Measurements from ENCODE around the gene IRAK2. TPM values are rescaled to one million over a fixed set of nuclear protein-coding genes. Genes with fewer than 3 reads are reported as not detected.
"Not testable (repeated sequence)": the region's sequence is repeated elsewhere in the genome, so short reads cannot be mapped to it uniquely, and the experiment has no call there.

Gene IRAK2
- 2.3 and 2.9 TPM in 2 replicates for total RNA-seq
- polyA plus RNA-seq (2012): 0.87 TPM

- peak; percentile 73 for DNase-seq (ENCODE audit: low read depth)
Measured at GRCh38 chr3:10164546-10165393, at the start of gene IRAK2. Gene IRAK2 (plus strand): TSS chr3:10164919. CDS start chr3:10164955, 36 bp downstream.

- peak; percentile 97 for DNase-seq (ENCODE audit: low read depth)
Measured at GRCh38 chr3:10115326-10116137, 49.2 kb upstream of the IRAK2 start, which contains the start of gene BRK1. Gene BRK1 (plus strand): TSS chr3:10115675. CDS start chr3:10115702, 27 bp downstream.

- DNase-seq (ENCODE audit: low read depth): peak; percentile 45
Measured at GRCh38 chr3:10116138-10116460, 48.6 kb upstream of the IRAK2 start.

- no peak for DNase-seq (ENCODE audit: low read depth)
Measured at GRCh38 chr3:10116928-10117327, 47.8 kb upstream of the IRAK2 start.

- DNase-seq (ENCODE audit: low read depth): no peak
Measured at GRCh38 chr3:10119376-10119775, 45.3 kb upstream of the IRAK2 start.

GRCh38 chr3:10121064-10121463, 43.7 kb upstream of the IRAK2 start:
- DNase-seq (ENCODE audit: low read depth): no peak

- DNase-seq (ENCODE audit: low read depth): no peak
Measured at GRCh38 chr3:10122724-10123123, 42.0 kb upstream of the IRAK2 start.

- DNase-seq (ENCODE audit: low read depth): not testable (repeated sequence)
Measured at GRCh38 chr3:10135872-10136271, 28.8 kb upstream of the IRAK2 start.

GRCh38 chr3:10136426-10137005, 28.2 kb upstream of the IRAK2 start:
- DNase-seq (ENCODE audit: low read depth): no peak

GRCh38 chr3:10137178-10137577, 27.5 kb upstream of the IRAK2 start:
- no peak for DNase-seq (ENCODE audit: low read depth)

- no peak for DNase-seq (ENCODE audit: low read depth)
Measured at GRCh38 chr3:10140996-10141546, 23.6 kb upstream of the IRAK2 start.

- DNase-seq (ENCODE audit: low read depth): no peak
Measured at GRCh38 chr3:10142707-10143560, 21.8 kb upstream of the IRAK2 start.

GRCh38 chr3:10145685-10146084, 19.0 kb upstream of the IRAK2 start:
- no peak for DNase-seq (ENCODE audit: low read depth)

- DNase-seq (ENCODE audit: low read depth): no peak
Measured at GRCh38 chr3:10149226-10149625, 15.5 kb upstream of the IRAK2 start.

GRCh38 chr3:10150987-10151386, 13.7 kb upstream of the IRAK2 start:
- no peak for DNase-seq (ENCODE audit: low read depth)

- DNase-seq (ENCODE audit: low read depth): no peak
Measured at GRCh38 chr3:10154335-10155122, 10.2 kb upstream of the IRAK2 start.

- DNase-seq (ENCODE audit: low read depth): peak; percentile 14
Measured at GRCh38 chr3:10155123-10155472, 9.6 kb upstream of the IRAK2 start.

GRCh38 chr3:10155658-10156057, 9.1 kb upstream of the IRAK2 start:
- DNase-seq (ENCODE audit: low read depth): no peak

GRCh38 chr3:10157031-10157430, 7.7 kb upstream of the IRAK2 start:
- no peak for DNase-seq (ENCODE audit: low read depth)

GRCh38 chr3:10158555-10158954, 6.2 kb upstream of the IRAK2 start:
- DNase-seq (ENCODE audit: low read depth): not testable (repeated sequence)
